Activated CD4-positive, alpha-beta T cell treated with anti-CD3 and anti-CD28 coated beads, Interleukin-2, amount 50 U/mL, for 48 hours (primary cell): Measurements from ENCODE around the gene PBX1.

Experiments
- DNase-seq, 2 experiments: peaks; one replicate each; pipeline ENCODE4 v3.0.0-alpha.2; 2020

Gene PBX1

GRCh38 chr1:164843743-164844500, 284.9 kb downstream of the PBX1 start:
- no peak for DNase-seq

- DNase-seq, result no peak
Observed at GRCh38 chr1:164846731-164847691, 288.0 kb downstream of the PBX1 start.

GRCh38 chr1:164853146-164853545, 294.2 kb downstream of the PBX1 start:
- no peak for DNase-seq

GRCh38 chr1:164855716-164856329, 296.8 kb downstream of the PBX1 start:
- no peak for DNase-seq

GRCh38 chr1:164856381-164856780, 297.4 kb downstream of the PBX1 start:
- DNase-seq, result no peak

- DNase-seq, result no peak
Observed at GRCh38 chr1:164857439-164857838, 298.5 kb downstream of the PBX1 start.

- DNase-seq, result no peak
Observed at GRCh38 chr1:164858096-164858632, 299.2 kb downstream of the PBX1 start.

- DNase-seq, result no peak
Observed at GRCh38 chr1:164861632-164862031, 302.6 kb downstream of the PBX1 start.

GRCh38 chr1:164863056-164863455, 304.1 kb downstream of the PBX1 start:
- DNase-seq, result no peak

- no peak for DNase-seq
Observed at GRCh38 chr1:164864161-164864560, 305.2 kb downstream of the PBX1 start.

- no peak for DNase-seq
Observed at GRCh38 chr1:164865385-164865784, 306.4 kb downstream of the PBX1 start.

GRCh38 chr1:164867590-164867989, 308.6 kb downstream of the PBX1 start:
- DNase-seq, result no peak

- DNase-seq, result no peak
Observed at GRCh38 chr1:164868990-164869389, 310.0 kb downstream of the PBX1 start.

- no peak for DNase-seq
Observed at GRCh38 chr1:164875518-164875917, 316.5 kb downstream of the PBX1 start.

- DNase-seq, result no peak
Observed at GRCh38 chr1:164876398-164877116, 317.6 kb downstream of the PBX1 start.

GRCh38 chr1:164880199-164880598, 321.2 kb downstream of the PBX1 start:
- DNase-seq, result no peak

GRCh38 chr1:164880644-164881043, 321.7 kb downstream of the PBX1 start:
- DNase-seq, result no peak

GRCh38 chr1:164885311-164885710, 326.3 kb downstream of the PBX1 start:
- DNase-seq, result no peak

- DNase-seq, result no peak
Observed at GRCh38 chr1:164886101-164886500, 327.1 kb downstream of the PBX1 start.

GRCh38 chr1:164891615-164892014, 332.6 kb downstream of the PBX1 start:
- no peak for DNase-seq

- no peak for DNase-seq
Observed at GRCh38 chr1:164895026-164895912, 336.3 kb downstream of the PBX1 start.
